ENCODE measurements around the gene GJC1. TPM values are rescaled to one million over a fixed set of nuclear protein-coding genes. Genes with fewer than 3 reads are reported as not detected.

GJC1 gene
- total RNA-seq, 1 donor from 2014 or later: 75.2 TPM

- no peaks in the 10 kb centered on the region for H3K36me3 Mint-ChIP-seq (ENCODE audit: insufficient read depth)
- no peak for TF ChIP-seq CTCF (IDR thresholded peaks at IDR 0.05; ENCODE audit: unreplicated experiment)
- H3K27me3 Mint-ChIP-seq: peaks cover 8% of the 10 kb centered on the region
- no peaks in the 10 kb centered on the region for H3K4me1 Mint-ChIP-seq (ENCODE audit: low read depth)
- H3K9me3 Mint-ChIP-seq (ENCODE audit: low read depth): no peaks in the 10 kb centered on the region
- DNase-seq (ENCODE audit: low spot score, unreplicated experiment): no peak
- H3K27ac Mint-ChIP-seq: no peak overlapping the region
- no peak overlapping the region for H3K4me3 Mint-ChIP-seq (ENCODE audit: low read depth)
These were observed 61.5 kb downstream of the GJC1 start for GRCh38 chr17:44768505-44769142.

GRCh38 chr17:44767493-44767892, 62.6 kb downstream of the GJC1 start:
- TF ChIP-seq CTCF (IDR thresholded peaks at IDR 0.05; ENCODE audit: unreplicated experiment): no peak
- H3K4me1 Mint-ChIP-seq (ENCODE audit: low read depth): no peaks in the 10 kb centered on the region
- H3K4me3 Mint-ChIP-seq (ENCODE audit: low read depth): no peak overlapping the region
- no peaks in the 10 kb centered on the region for H3K36me3 Mint-ChIP-seq (ENCODE audit: insufficient read depth)
- H3K27ac Mint-ChIP-seq: no peak overlapping the region
- peaks cover 13% of the 10 kb centered on the region for H3K27me3 Mint-ChIP-seq
- H3K9me3 Mint-ChIP-seq (ENCODE audit: low read depth): no peaks in the 10 kb centered on the region
- no peak for DNase-seq (ENCODE audit: low spot score, unreplicated experiment)

- DNase-seq (ENCODE audit: low spot score, unreplicated experiment): no peak
- H3K27ac Mint-ChIP-seq: no peak overlapping the region
- no peak for TF ChIP-seq CTCF (IDR thresholded peaks at IDR 0.05; ENCODE audit: unreplicated experiment)
These were observed 63.6 kb downstream of the GJC1 start for GRCh38 chr17:44766409-44767038.

GRCh38 chr17:44765965-44766364, 64.1 kb downstream of the GJC1 start:
- no peak for TF ChIP-seq CTCF (IDR thresholded peaks at IDR 0.05; ENCODE audit: unreplicated experiment)
- Mint-ChIP-seq H3K4me1 (ENCODE audit: low read depth) (no peaks in the 10 kb centered on the region), H3K27ac (no peak overlapping the region), H3K9me3 (ENCODE audit: low read depth) (no peaks in the 10 kb centered on the region), H3K4me3 (ENCODE audit: low read depth) (no peak overlapping the region), H3K27me3 (peaks cover 22% of the 10 kb centered on the region), H3K36me3 (ENCODE audit: insufficient read depth) (no peaks in the 10 kb centered on the region)
- no peak for DNase-seq (ENCODE audit: low spot score, unreplicated experiment)

More at GRCh38 chr17:44766409-44767038, 63.6 kb downstream of the GJC1 start:
- Mint-ChIP-seq H3K4me1 (ENCODE audit: low read depth) (no peaks in the 10 kb centered on the region), H3K36me3 (ENCODE audit: insufficient read depth) (no peaks in the 10 kb centered on the region), H3K9me3 (ENCODE audit: low read depth) (no peaks in the 10 kb centered on the region), H3K27me3 (peaks cover 16% of the 10 kb centered on the region), H3K4me3 (ENCODE audit: low read depth) (no peak overlapping the region)

GRCh38 chr17:44763170-44763569, 66.9 kb downstream of the GJC1 start:
- no peak overlapping the region for H3K27ac Mint-ChIP-seq
- TF ChIP-seq CTCF (IDR thresholded peaks at IDR 0.05; ENCODE audit: unreplicated experiment): no peak
- peaks cover 27% of the 10 kb centered on the region for H3K27me3 Mint-ChIP-seq
- no peaks in the 10 kb centered on the region for H3K4me1 Mint-ChIP-seq (ENCODE audit: low read depth)
- H3K4me3 Mint-ChIP-seq (ENCODE audit: low read depth): no peak overlapping the region
- H3K36me3 Mint-ChIP-seq (ENCODE audit: insufficient read depth): no peaks in the 10 kb centered on the region
- H3K9me3 Mint-ChIP-seq (ENCODE audit: low read depth): no peaks in the 10 kb centered on the region
- DNase-seq (ENCODE audit: low spot score, unreplicated experiment): no peak

Measured in progenitor cell of endocrine pancreas (in vitro differentiated cells).